DOHH2 (cell line): ENCODE measurements around the gene MSH6.

ENCODE experiments used
- H3F3A ChIP-seq: fragments of 200-600 bp; sonication (generic), shearing (Covaris generic); 2 replicates; pipeline ENCODE4 v1.6.0; 2016; ENCODE audit warnings: antibody characterized with exemption, mild to moderate bottlenecking; ENCODE audit not compliant: control insufficient read depth, insufficient read depth
- H3K27ac ChIP-seq: fragments of 200-600 bp; sonication (generic); 2 replicates; pipeline ENCODE4 v1.5.1; 2014; ENCODE audit warnings: low read depth, mild to moderate bottlenecking, low read length, moderate library complexity
- H3K27me3 ChIP-seq: fragments of 200-600 bp; sonication (generic); 2 replicates; pipeline ENCODE4 v1.6.1; 2014; ENCODE audit warnings: mild to moderate bottlenecking, low read length, mixed read lengths; ENCODE audit not compliant: control insufficient read depth
- H3K36me3 ChIP-seq: fragments of 200-600 bp; sonication (generic); 2 replicates; pipeline ENCODE4 v1.6.1; 2014; ENCODE audit warnings: mild to moderate bottlenecking, low read length, moderate library complexity, mixed read lengths; ENCODE audit not compliant: control insufficient read depth
- H3K4me1 ChIP-seq: fragments of 200-600 bp; sonication (generic); 2 replicates; pipeline ENCODE4 v1.6.1; 2014; ENCODE audit warnings: mild to moderate bottlenecking, low read length, mixed read lengths; ENCODE audit not compliant: control insufficient read depth
- H3K4me2 ChIP-seq: fragments of 200-600 bp; sonication (generic); 2 replicates; pipeline ENCODE4 v1.6.0; 2014; ENCODE audit warnings: mild to moderate bottlenecking, low read length, moderate library complexity
- H3K4me3 ChIP-seq: fragments of 200-600 bp; sonication (generic); 2 replicates; pipeline ENCODE4 v1.5.1; 2014; ENCODE audit warnings: mild to moderate bottlenecking, low read length, mixed read lengths
- H3K79me2 ChIP-seq: fragments of 200-600 bp; sonication (generic); 2 replicates; pipeline ENCODE4 v1.6.1; 2014; ENCODE audit warnings: mild to moderate bottlenecking, low read length, mixed read lengths; ENCODE audit not compliant: control insufficient read depth
- H3K9me2 ChIP-seq: fragments of 200-600 bp; sonication (generic); replicated peaks from 2 replicates; pipeline ENCODE4 v1.6.1; 2014; ENCODE audit warnings: mild to moderate bottlenecking, low read length, mixed read lengths; ENCODE audit not compliant: control insufficient read depth
- H3K9me3 ChIP-seq: fragments of 200-600 bp; sonication (generic); 2 replicates; pipeline ENCODE4 v1.6.1; 2014; ENCODE audit warnings: antibody characterized with exemption, low read length, mixed read lengths; ENCODE audit not compliant: control insufficient read depth, insufficient read depth
- H4K20me1 ChIP-seq: fragments of 200-600 bp; sonication (generic); 2 replicates; pipeline ENCODE4 v1.6.0; 2014; ENCODE audit warnings: low read depth, mild to moderate bottlenecking, antibody characterized with exemption, low read length, moderate library complexity; ENCODE audit not compliant: control insufficient read depth, insufficient read depth
- CTCF ChIP-seq: fragments of 200-600 bp; sonication (generic); IDR thresholded peaks from one replicate; pipeline ENCODE4 v1.5.1; 2014; ENCODE audit warnings: antibody characterized with exemption, mild to moderate bottlenecking, low read depth, low read length; ENCODE audit not compliant: poor library complexity, severe bottlenecking
- EZH2phosphoT487 ChIP-seq: fragments of 200-600 bp; sonication (generic); IDR thresholded peaks from 2 replicates; pipeline ENCODE4 v1.6.1; 2017; ENCODE audit warnings: borderline replicate concordance, mild to moderate bottlenecking, antibody characterized with exemption, low read length, moderate library complexity, mixed read lengths

Gene MSH6

GRCh38 chr2:47782671-47783485 lies at the start of gene MSH6:
Gene MSH6, plus strand, starts transcription at chr2:47783145. Its CDS starts 89 bp downstream, at chr2:47783234.
- H3K4me3 ChIP-seq, result peak within 1 kb of the TSS; percentile 100
- no peaks in the 10 kb centered on the region for H3K9me2 ChIP-seq
- H4K20me1 ChIP-seq, result peaks cover 36% of the 10 kb centered on the region
- H3F3A ChIP-seq, result peaks cover 14% of the 10 kb centered on the region
- TF ChIP-seq CTCF (peak; percentile 20), EZH2phosphoT487 (no peak)
- H3K4me2 ChIP-seq, result peak within 1 kb of the TSS; percentile 97
- H3K36me3 ChIP-seq, result peaks cover 48% of the 10 kb centered on the region
- H3K4me1 ChIP-seq, result peaks cover 53% of the 10 kb centered on the region
- peak within 1 kb of the TSS; percentile 91 for H3K27ac ChIP-seq
- no peaks in the 10 kb centered on the region for H3K27me3 ChIP-seq
- H3K9me3 ChIP-seq, result no peaks in the 10 kb centered on the region
- H3K79me2 ChIP-seq, result peaks cover 64% of the 10 kb centered on the region

- Histone ChIP-seq H3K4me2 (peak overlapping the region; percentile 25), H3K4me1 (peaks cover 67% of the 10 kb centered on the region), H3K36me3 (peaks cover 81% of the 10 kb centered on the region), H3K27me3 (no peaks in the 10 kb centered on the region), H3K9me3 (no peaks in the 10 kb centered on the region), H3K9me2 (no peaks in the 10 kb centered on the region), H3K79me2 (peaks cover 60% of the 10 kb centered on the region), H3F3A (peaks cover 2% of the 10 kb centered on the region; the same call in 1 of the 2 replicates), H3K27ac (peak overlapping the region; percentile 17), H4K20me1 (no peaks in the 10 kb centered on the region), H3K4me3 (0 out of 2 replicates have a peak overlapping the region, but pooled peaks have one; percentile 2)
- TF ChIP-seq CTCF, result no peak
- no peak for TF ChIP-seq EZH2phosphoT487
Measured at GRCh38 chr2:47735136-47735869, 47.6 kb upstream of the MSH6 start.

GRCh38 chr2:47735912-47736311 lies 47.0 kb upstream of the MSH6 start:
- Histone ChIP-seq H3K27ac (no peak overlapping the region), H3K27me3 (no peaks in the 10 kb centered on the region), H3K4me2 (0 out of 2 replicates have a peak overlapping the region, but pooled peaks have one; percentile 1), H3K79me2 (peaks cover 54% of the 10 kb centered on the region), H3K36me3 (peaks cover 87% of the 10 kb centered on the region), H3K4me3 (no peak overlapping the region), H3K4me1 (peaks cover 63% of the 10 kb centered on the region), H3K9me3 (no peaks in the 10 kb centered on the region), H3K9me2 (no peaks in the 10 kb centered on the region), H3F3A (peaks cover 2% of the 10 kb centered on the region; the same call in 1 of the 2 replicates), H4K20me1 (no peaks in the 10 kb centered on the region)
- TF ChIP-seq CTCF, result no peak
- no peak for TF ChIP-seq EZH2phosphoT487
